ENCODE results near the gene DNAH2. TPM values are rescaled to one million over a fixed set of nuclear protein-coding genes. Genes with fewer than 3 reads are reported as not detected.

Gene DNAH2
- total and polyA plus RNA-seq, 8 donors, result under 0.01 to 8.0 (median 0.24) TPM; not detected in 2

- no peak for DNase-seq
- no peak overlapping the region for H3K27ac ChIP-seq
- intact Hi-C loops (cut with DNase I; ENCODE audit: low total_unique reads), result no loop called here
- peaks cover 8 to 37% (median 18%) of the 10 kb centered on the region in 4 donors for H3K4me1 ChIP-seq
- peaks cover 4 to 57% (median 46%) of the 10 kb centered on the region in 4 donors for H3K36me3 ChIP-seq
- no peaks in the 10 kb centered on the region for H3K27me3 ChIP-seq
- TF ChIP-seq EP300 (IDR thresholded peaks at IDR 0.05) (no peak), POLR2AphosphoS5 (IDR thresholded peaks at IDR 0.05) (no peak), CTCF (IDR thresholded peaks at IDR 0.05) (no peak), POLR2A (IDR thresholded peaks at IDR 0.05) (no peak)
- no peak overlapping the region for H3K4me3 ChIP-seq
- no peaks in the 10 kb centered on the region for H3K9me3 ChIP-seq
- 84 to 90% (median 87%) methylated on average over 7 of the region's 7 CpGs for WGBS, 5 donors
These were observed 160.7 kb downstream of the DNAH2 start for GRCh38 chr17:7878234-7878633.

- 63 to 75% (median 66%) methylated on average over 3 of the region's 3 CpGs for WGBS, 5 donors
These were observed 162.7 kb downstream of the DNAH2 start for GRCh38 chr17:7880076-7880868.

GRCh38 chr17:7881276-7882054 is 163.9 kb downstream of the DNAH2 start:
- H3K27me3 ChIP-seq, result no peaks in the 10 kb centered on the region
- intact Hi-C loops (cut with DNase I; ENCODE audit: low total_unique reads), result no loop called here
- no peak overlapping the region for H3K4me3 ChIP-seq
- no peak for TF ChIP-seq POLR2A (IDR thresholded peaks at IDR 0.05)
- TF ChIP-seq POLR2AphosphoS5 (IDR thresholded peaks at IDR 0.05), result no peak
- no peak for TF ChIP-seq CTCF (IDR thresholded peaks at IDR 0.05)
- TF ChIP-seq EP300 (IDR thresholded peaks at IDR 0.05), result no peak
- H3K27ac ChIP-seq, result peak overlapping the region in 2 of 5 donors; percentile 97 to 98
- no peaks in the 10 kb centered on the region for H3K9me3 ChIP-seq
- peak in 1 of 2 donors; percentile 43 for DNase-seq
- peaks cover 4 to 41% (median 27%) of the 10 kb centered on the region in 4 donors for H3K36me3 ChIP-seq
- WGBS, 5 donors, result 40 to 60% (median 50%) methylated on average over 7 of the region's 7 CpGs
- peaks cover 8 to 56% (median 39%) of the 10 kb centered on the region in 4 donors for H3K4me1 ChIP-seq

More at GRCh38 chr17:7880076-7880868, 162.7 kb downstream of the DNAH2 start:
- H3K36me3 ChIP-seq, result peaks cover 4 to 47% (median 32%) of the 10 kb centered on the region in 4 donors
- no peak overlapping the region for H3K4me3 ChIP-seq
- H3K27ac ChIP-seq, result no peak overlapping the region
- H3K9me3 ChIP-seq, result no peaks in the 10 kb centered on the region
- no peaks in the 10 kb centered on the region for H3K27me3 ChIP-seq
- intact Hi-C loops (cut with DNase I; ENCODE audit: low total_unique reads), result no loop called here
- DNase-seq, result no peak
- TF ChIP-seq EP300 (IDR thresholded peaks at IDR 0.05) (no peak), POLR2A (IDR thresholded peaks at IDR 0.05) (no peak), CTCF (IDR thresholded peaks at IDR 0.05) (no peak), POLR2AphosphoS5 (IDR thresholded peaks at IDR 0.05) (no peak)
- peaks cover 8 to 45% (median 28%) of the 10 kb centered on the region in 4 donors for H3K4me1 ChIP-seq

GRCh38 chr17:7882068-7882467 is 164.5 kb downstream of the DNAH2 start:
- Histone ChIP-seq H3K36me3 (peaks cover 4 to 41% (median 27%) of the 10 kb centered on the region in 4 donors), H3K27me3 (no peaks in the 10 kb centered on the region), H3K4me1 (peaks cover 8 to 62% (median 45%) of the 10 kb centered on the region in 4 donors), H3K9me3 (no peaks in the 10 kb centered on the region), H3K27ac (peak overlapping the region in 4 of 5 donors; percentile 95 to 98 (median 98)), H3K4me3 (no peak overlapping the region)
- TF ChIP-seq POLR2AphosphoS5 (IDR thresholded peaks at IDR 0.05) (no peak), POLR2A (IDR thresholded peaks at IDR 0.05) (no peak), CTCF (IDR thresholded peaks at IDR 0.05) (no peak), EP300 (IDR thresholded peaks at IDR 0.05) (no peak)
- DNase-seq, result no peak
- intact Hi-C loops (cut with DNase I; ENCODE audit: low total_unique reads), result no loop called here
- 64 to 78% (median 73%) methylated on average over 7 of the region's 7 CpGs for WGBS, 5 donors
